ENCODE measurements around the gene CTNND2. TPM values are rescaled to one million over a fixed set of nuclear protein-coding genes. Genes with fewer than 3 reads are reported as not detected.

CTNND2 gene
- total RNA-seq, 1 experiment from 2014 or later, result not detected

GRCh38 chr5:11311731-11312130, 592.5 kb downstream of the CTNND2 start:
- no peaks in the 10 kb centered on the region for H3K36me3 ChIP-seq
- no peak overlapping the region for H3K27ac ChIP-seq

DNA sequence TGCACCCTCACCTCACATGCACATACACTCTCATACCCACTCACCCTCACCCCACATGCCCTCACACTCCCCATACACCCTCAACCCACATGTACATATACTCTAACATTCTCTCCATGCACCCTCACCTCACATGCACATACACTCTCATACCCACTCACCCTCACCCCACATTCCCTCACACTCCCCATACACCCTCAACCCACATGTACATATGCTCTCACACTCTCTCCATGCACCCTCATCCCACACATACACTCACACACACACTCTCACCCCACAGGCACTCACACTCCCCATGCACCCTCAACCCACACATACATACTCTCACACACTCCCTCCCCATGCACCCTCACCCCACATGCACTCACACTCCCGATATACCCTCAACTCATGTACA, 593.0 kb downstream of the CTNND2 start:
- no peaks in the 10 kb centered on the region for H3K36me3 ChIP-seq
- H3K9me3 ChIP-seq (replicated peaks), result no peaks in the 10 kb centered on the region
- DNase-seq (ENCODE audit: low read depth in 1 of 2, low spot score in 2 of 2), result no peak
- peaks cover 8% of the 10 kb centered on the region; the same call in 1 of the 2 replicates for H3K27me3 ChIP-seq (replicated peaks)
- no peak overlapping the region for H3K4me3 ChIP-seq
- H3K4me1 ChIP-seq (replicated peaks), result no peaks in the 10 kb centered on the region
- H3K27ac ChIP-seq, result no peak overlapping the region

More at GRCh38 chr5:11311731-11312130, 592.5 kb downstream of the CTNND2 start:
- Histone ChIP-seq H3K27me3 (replicated peaks) (peaks cover 8% of the 10 kb centered on the region; the same call in 1 of the 2 replicates), H3K9me3 (replicated peaks) (no peaks in the 10 kb centered on the region), H3K4me3 (no peak overlapping the region), H3K4me1 (replicated peaks) (no peaks in the 10 kb centered on the region)
- no peak for DNase-seq (ENCODE audit: low read depth in 1 of 2, low spot score in 2 of 2)

GRCh38 chr5:11310158-11310557, 594.1 kb downstream of the CTNND2 start:
- no peak for DNase-seq (ENCODE audit: low read depth in 1 of 2, low spot score in 2 of 2)
- H3K4me3 ChIP-seq, result no peak overlapping the region
- H3K27me3 ChIP-seq (replicated peaks), result peaks cover 17% of the 10 kb centered on the region; the same call in 1 of the 2 replicates
- H3K36me3 ChIP-seq, result no peaks in the 10 kb centered on the region
- H3K9me3 ChIP-seq (replicated peaks), result no peaks in the 10 kb centered on the region
- H3K4me1 ChIP-seq (replicated peaks), result no peaks in the 10 kb centered on the region
- no peak overlapping the region for H3K27ac ChIP-seq

DNA sequence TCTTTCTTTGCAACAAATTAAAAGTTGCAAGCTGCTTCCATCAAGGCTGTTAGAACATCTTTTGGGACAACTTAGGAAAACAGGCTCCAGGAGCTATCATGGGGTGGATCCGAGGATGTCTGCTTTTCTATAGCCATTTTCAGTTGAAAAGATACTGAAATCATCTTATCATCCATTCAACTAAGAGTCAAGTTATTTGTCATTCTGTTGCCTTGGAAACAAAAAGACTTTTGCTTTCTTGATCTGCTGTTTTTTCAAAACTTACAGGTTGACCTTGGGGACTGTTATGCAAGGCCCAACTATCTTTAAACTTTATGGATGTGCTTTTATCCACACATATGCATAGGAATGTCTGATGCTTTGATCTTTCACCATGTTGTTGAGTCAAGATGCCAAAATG, 597.9 kb downstream of the CTNND2 start:
- Histone ChIP-seq H3K27me3 (replicated peaks) (peaks cover 17% of the 10 kb centered on the region; the same call in 1 of the 2 replicates), H3K4me1 (replicated peaks) (no peaks in the 10 kb centered on the region), H3K4me3 (no peak overlapping the region), H3K27ac (no peak overlapping the region), H3K36me3 (no peaks in the 10 kb centered on the region), H3K9me3 (replicated peaks) (no peaks in the 10 kb centered on the region)
- no peak for DNase-seq (ENCODE audit: low read depth in 1 of 2, low spot score in 2 of 2)

DNA sequence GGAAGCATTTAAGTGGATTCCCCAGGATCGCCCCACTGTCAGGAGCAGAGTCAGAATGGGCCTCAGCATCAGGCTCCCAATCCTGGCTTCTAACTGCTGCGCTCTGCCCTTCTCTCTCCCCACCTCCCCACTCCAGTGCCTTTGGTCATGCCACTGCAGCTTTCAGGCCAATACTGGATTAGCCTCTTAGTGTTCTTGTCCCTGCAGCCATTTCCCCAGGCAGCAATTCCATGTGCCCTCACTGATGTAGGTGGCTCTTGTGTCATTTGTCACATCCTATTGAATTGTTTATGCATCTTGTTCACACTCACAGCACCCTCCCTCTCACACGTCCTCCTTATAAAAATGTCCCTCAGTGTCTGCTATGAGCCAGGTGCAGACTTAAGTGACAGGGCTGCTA, 599.0 kb downstream of the CTNND2 start:
- no peak for DNase-seq (ENCODE audit: low read depth in 1 of 2, low spot score in 2 of 2)
- H3K27me3 ChIP-seq (replicated peaks), result peaks cover 17% of the 10 kb centered on the region; the same call in 1 of the 2 replicates

DNA sequence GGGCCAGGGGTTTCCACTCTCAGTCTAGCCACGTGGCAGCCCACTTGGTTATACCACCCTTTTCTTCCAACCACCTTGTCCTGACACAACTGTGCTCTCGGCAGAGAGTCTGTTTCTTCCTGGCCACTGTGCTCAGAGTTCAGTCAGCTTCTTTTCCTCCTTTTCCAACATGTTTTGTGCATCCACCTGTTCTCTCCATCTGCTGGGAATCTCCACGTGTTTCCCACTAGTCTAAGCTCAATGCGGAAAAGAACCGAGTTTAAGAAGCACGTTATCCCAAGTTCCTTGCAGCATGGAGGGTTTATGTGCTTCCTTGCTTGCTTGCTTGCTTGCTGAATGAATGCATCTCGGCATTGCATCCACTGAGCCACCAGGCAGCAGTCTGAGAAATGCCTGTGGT, 599.6 kb downstream of the CTNND2 start:
- Histone ChIP-seq H3K27me3 (replicated peaks) (peaks cover 17% of the 10 kb centered on the region; the same call in 1 of the 2 replicates), H3K4me1 (replicated peaks) (no peaks in the 10 kb centered on the region), H3K9me3 (replicated peaks) (no peaks in the 10 kb centered on the region), H3K4me3 (no peak overlapping the region), H3K27ac (no peak overlapping the region), H3K36me3 (no peaks in the 10 kb centered on the region)
- DNase-seq (ENCODE audit: low read depth in 1 of 2, low spot score in 2 of 2), result no peak

More for the DNA sequence above, 599.0 kb downstream of the CTNND2 start:
- H3K4me1 ChIP-seq (replicated peaks), result no peaks in the 10 kb centered on the region
- H3K36me3 ChIP-seq, result no peaks in the 10 kb centered on the region
- H3K9me3 ChIP-seq (replicated peaks), result no peaks in the 10 kb centered on the region
- no peak overlapping the region for H3K27ac ChIP-seq
- H3K4me3 ChIP-seq, result no peak overlapping the region

DNA sequence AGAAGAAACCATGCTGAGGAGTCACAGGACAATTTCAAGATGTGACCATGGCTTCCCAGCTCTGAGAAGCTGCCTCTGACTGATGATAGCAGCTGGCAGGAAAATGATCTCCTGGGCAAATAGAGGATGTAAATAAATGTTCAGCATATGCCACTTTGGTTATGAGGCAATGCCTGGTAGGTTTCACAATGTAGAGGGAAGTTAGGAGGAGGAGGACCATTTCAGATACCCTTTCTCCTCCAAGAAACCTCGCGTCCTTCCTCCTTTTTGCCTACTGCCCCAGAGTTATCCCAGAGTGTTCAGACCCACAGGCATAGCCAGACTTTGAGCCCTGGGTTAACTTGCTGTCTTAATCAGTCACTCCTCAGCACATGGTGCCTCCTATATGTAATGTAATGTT, 601.6 kb downstream of the CTNND2 start:
- DNase-seq (ENCODE audit: low read depth in 1 of 2, low spot score in 2 of 2), result no peak
- Histone ChIP-seq H3K36me3 (no peaks in the 10 kb centered on the region), H3K27me3 (replicated peaks) (peaks cover 19% of the 10 kb centered on the region), H3K4me1 (replicated peaks) (no peaks in the 10 kb centered on the region), H3K4me3 (no peak overlapping the region), H3K9me3 (replicated peaks) (no peaks in the 10 kb centered on the region), H3K27ac (no peak overlapping the region)

- no peak for DNase-seq (ENCODE audit: low read depth in 1 of 2, low spot score in 2 of 2)
- no peaks in the 10 kb centered on the region for H3K4me1 ChIP-seq (replicated peaks)
These were observed 603.1 kb downstream of the CTNND2 start for GRCh38 chr5:11301171-11301570.

DNA sequence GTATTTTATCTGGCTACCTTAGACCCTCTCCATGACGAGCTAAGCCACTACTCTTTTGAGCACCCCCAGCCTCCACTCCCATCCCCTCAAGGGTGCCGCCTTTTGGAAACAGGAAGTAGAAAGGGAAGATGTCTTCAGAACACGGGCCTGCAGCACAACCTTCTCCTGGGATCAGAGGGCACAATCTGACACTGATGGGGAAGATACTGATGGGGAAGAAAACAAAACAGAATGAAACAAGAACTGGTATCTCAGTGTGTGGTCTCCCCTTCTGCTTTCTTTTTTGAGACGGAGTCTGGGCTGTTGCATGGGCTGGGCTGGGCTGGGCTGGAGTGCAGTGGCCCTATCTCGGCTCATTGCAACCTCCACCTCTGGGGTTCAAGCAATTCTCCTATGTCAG, 603.5 kb downstream of the CTNND2 start:
- Histone ChIP-seq H3K4me1 (replicated peaks) (no peaks in the 10 kb centered on the region), H3K36me3 (no peaks in the 10 kb centered on the region), H3K27ac (no peak overlapping the region), H3K9me3 (replicated peaks) (no peaks in the 10 kb centered on the region), H3K27me3 (replicated peaks) (peaks cover 12% of the 10 kb centered on the region), H3K4me3 (no peak overlapping the region)
- no peak for DNase-seq (ENCODE audit: low read depth in 1 of 2, low spot score in 2 of 2)

More at GRCh38 chr5:11301171-11301570, 603.1 kb downstream of the CTNND2 start:
- H3K36me3 ChIP-seq, result no peaks in the 10 kb centered on the region
- no peak overlapping the region for H3K4me3 ChIP-seq
- no peaks in the 10 kb centered on the region for H3K9me3 ChIP-seq (replicated peaks)
- H3K27me3 ChIP-seq (replicated peaks), result peaks cover 16% of the 10 kb centered on the region
- H3K27ac ChIP-seq, result no peak overlapping the region

- no peaks in the 10 kb centered on the region for H3K4me1 ChIP-seq (replicated peaks)
- H3K36me3 ChIP-seq, result no peaks in the 10 kb centered on the region
- no peak overlapping the region for H3K27ac ChIP-seq
- no peak overlapping the region for H3K4me3 ChIP-seq
- DNase-seq (ENCODE audit: low read depth in 1 of 2, low spot score in 2 of 2), result no peak
- no peaks in the 10 kb centered on the region for H3K9me3 ChIP-seq (replicated peaks)
- H3K27me3 ChIP-seq (replicated peaks), result peaks cover 16% of the 10 kb centered on the region
These were observed 605.4 kb downstream of the CTNND2 start for GRCh38 chr5:11298877-11299276.

- Histone ChIP-seq H3K27ac (no peak overlapping the region), H3K27me3 (replicated peaks) (peaks cover 21% of the 10 kb centered on the region), H3K36me3 (no peaks in the 10 kb centered on the region), H3K4me3 (no peak overlapping the region), H3K4me1 (replicated peaks) (no peaks in the 10 kb centered on the region), H3K9me3 (replicated peaks) (no peaks in the 10 kb centered on the region)
- no peak for DNase-seq (ENCODE audit: low read depth in 1 of 2, low spot score in 2 of 2)
These were observed 610.7 kb downstream of the CTNND2 start for GRCh38 chr5:11293523-11293922.

- Histone ChIP-seq H3K36me3 (no peaks in the 10 kb centered on the region), H3K4me3 (no peak overlapping the region), H3K4me1 (replicated peaks) (no peaks in the 10 kb centered on the region), H3K9me3 (replicated peaks) (no peaks in the 10 kb centered on the region), H3K27me3 (replicated peaks) (peaks cover 20% of the 10 kb centered on the region), H3K27ac (no peak overlapping the region)
- no peak for DNase-seq (ENCODE audit: low read depth in 1 of 2, low spot score in 2 of 2)
These were observed 611.4 kb downstream of the CTNND2 start for GRCh38 chr5:11292648-11293356.

- Histone ChIP-seq H3K9me3 (replicated peaks) (no peaks in the 10 kb centered on the region), H3K27me3 (replicated peaks) (peaks cover 19% of the 10 kb centered on the region), H3K4me3 (no peak overlapping the region), H3K27ac (no peak overlapping the region), H3K36me3 (no peaks in the 10 kb centered on the region), H3K4me1 (replicated peaks) (no peaks in the 10 kb centered on the region)
- DNase-seq (ENCODE audit: low read depth in 1 of 2, low spot score in 2 of 2), result no peak
These were observed 614.5 kb downstream of the CTNND2 start for GRCh38 chr5:11289733-11290132.

DNA sequence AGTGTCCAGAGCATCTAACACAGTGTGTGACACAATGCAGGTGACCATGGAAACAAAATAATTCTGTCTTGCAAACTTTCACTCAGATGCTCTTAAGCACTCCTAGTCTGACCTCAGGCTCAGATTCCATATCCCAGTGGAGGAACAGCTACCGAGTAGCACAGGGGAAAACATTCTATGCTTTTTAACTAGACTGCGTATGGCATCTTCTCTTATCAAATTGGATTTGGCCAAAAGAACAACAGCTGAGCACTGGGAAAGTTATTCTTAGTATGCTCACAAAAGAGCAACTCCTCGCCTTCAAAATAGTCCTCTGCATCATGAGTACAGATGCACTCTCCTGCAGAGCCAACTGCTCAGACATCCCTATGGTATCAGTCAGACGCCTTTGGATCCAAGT, 615.0 kb downstream of the CTNND2 start:
- Histone ChIP-seq H3K27ac (no peak overlapping the region), H3K9me3 (replicated peaks) (no peaks in the 10 kb centered on the region), H3K36me3 (no peaks in the 10 kb centered on the region), H3K4me3 (no peak overlapping the region), H3K4me1 (replicated peaks) (no peaks in the 10 kb centered on the region), H3K27me3 (replicated peaks) (peaks cover 14% of the 10 kb centered on the region)
- DNase-seq (ENCODE audit: low read depth in 1 of 2, low spot score in 2 of 2), result no peak

DNA sequence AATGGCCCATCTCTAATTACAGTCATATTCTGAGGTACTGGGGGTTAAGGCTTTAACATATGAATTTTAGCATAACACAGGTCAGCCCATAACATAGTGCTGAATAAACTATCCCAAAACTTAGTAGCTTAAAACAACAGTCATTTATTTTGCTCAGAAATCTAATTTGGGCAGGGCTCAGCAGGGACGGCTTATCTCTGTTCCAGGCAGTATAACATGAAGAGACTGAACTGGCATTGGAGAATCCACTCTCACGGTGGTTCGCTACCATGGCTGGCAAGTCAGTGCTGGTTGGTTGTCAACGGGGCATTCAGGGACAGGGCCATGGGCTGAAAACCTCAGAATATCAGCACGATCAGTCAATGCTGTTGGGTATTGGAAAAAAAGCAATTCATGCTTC, 622.4 kb downstream of the CTNND2 start:
- H3K36me3 ChIP-seq, result no peaks in the 10 kb centered on the region
- no peaks in the 10 kb centered on the region for H3K4me1 ChIP-seq (replicated peaks)
- H3K27me3 ChIP-seq (replicated peaks), result no peaks in the 10 kb centered on the region; the same call in 1 of the 2 replicates
- DNase-seq (ENCODE audit: low read depth in 1 of 2, low spot score in 2 of 2), result no peak
- no peak overlapping the region for H3K4me3 ChIP-seq
- no peak overlapping the region for H3K27ac ChIP-seq
- no peaks in the 10 kb centered on the region for H3K9me3 ChIP-seq (replicated peaks)

All from SJSA1 (cell line).